ENCODE measurements around the gene GLP1R.
"Not testable (repeated sequence)": the region's sequence is repeated elsewhere in the genome, so short reads cannot be mapped to it uniquely, and the experiment has no call there.

GLP1R gene

DNA sequence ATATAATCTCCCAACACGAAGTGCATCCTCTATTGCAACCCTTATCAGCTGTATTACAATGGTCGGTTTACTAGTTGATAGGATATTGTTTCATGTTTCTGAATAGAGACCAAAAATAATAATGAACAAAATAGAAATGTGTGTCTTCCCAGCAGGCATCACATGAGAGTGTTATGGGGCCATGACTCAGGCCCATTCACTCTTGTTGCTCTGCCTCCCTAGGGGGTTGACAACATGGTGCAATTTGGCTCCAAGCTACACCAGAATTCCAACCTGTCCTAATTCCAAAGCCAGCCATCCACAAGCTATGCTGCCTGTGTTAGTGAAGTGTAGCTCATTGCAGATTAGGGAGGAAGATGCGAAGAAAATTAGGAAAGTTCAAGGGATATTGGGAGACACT is 79.5 kb downstream of the GLP1R start:
- DNase-seq (ENCODE audit: low spot score), result no peak

GRCh38 chr6:39128832-39129231 is 80.3 kb downstream of the GLP1R start:
- DNase-seq (ENCODE audit: low spot score), result no peak

GRCh38 chr6:39130691-39131090 is 82.1 kb downstream of the GLP1R start:
- DNase-seq (ENCODE audit: low spot score), result no peak

- DNase-seq (ENCODE audit: low spot score), result not testable (repeated sequence)
These were observed 86.2 kb downstream of the GLP1R start for GRCh38 chr6:39134761-39135160.

DNA sequence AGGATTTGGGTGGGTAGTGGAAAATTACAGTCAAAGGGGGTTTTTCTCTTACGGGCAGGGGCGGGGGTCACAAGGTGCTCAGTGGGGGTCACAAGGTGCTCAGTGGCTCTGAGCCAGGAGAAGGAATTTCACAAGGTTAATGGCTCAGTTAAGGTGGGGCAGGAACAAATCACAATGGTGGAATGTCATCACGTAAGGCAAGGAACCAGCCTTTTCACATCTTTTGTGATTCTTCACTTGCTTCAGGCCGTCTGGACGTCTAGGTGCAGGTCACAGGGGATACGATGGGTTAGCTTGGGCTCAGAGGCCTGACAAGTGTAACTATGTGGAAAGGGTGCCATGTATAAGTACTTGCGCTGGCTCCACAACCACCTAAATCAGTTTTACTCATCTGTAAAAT is 87.6 kb downstream of the GLP1R start:
- not testable (repeated sequence) for DNase-seq (ENCODE audit: low spot score)

GRCh38 chr6:39137245-39137644 is 88.7 kb downstream of the GLP1R start:
- peak; percentile 26 for DNase-seq (ENCODE audit: low spot score)

Data from AG08396 (cell line).